ENCODE measurements around the gene DENND4A.

DNA sequence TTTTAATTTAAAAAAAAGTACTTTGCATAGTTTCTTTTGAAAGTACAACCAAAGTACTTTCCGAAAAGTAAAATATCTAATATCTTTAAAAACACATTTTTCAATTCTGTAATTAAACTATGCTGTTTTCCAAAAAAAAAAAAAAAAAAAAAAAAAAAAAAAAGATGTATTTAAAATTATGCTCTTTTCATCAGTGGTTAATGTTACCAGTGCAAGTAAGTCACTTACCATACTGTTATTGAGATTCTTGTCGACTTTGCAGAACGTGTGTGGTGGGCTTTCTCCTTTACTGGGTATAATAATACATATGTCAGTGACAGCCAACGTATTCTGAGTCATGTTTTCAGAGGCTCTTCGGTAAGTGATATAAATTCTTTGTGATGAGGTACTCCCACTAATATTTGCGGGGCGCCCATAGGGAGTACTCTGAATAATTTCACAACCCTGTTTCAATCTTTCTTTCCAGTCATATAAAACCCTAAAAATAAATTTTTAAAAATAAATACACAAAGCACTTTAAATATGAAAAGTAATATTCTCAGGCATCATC lies 39.9 kb downstream of the DENND4A start:
- no peak for TF ChIP-seq POLR2AphosphoS5 (IDR thresholded peaks at IDR 0.05; ENCODE audit: low read depth, low read length)
- TF ChIP-seq, protein P1, sequence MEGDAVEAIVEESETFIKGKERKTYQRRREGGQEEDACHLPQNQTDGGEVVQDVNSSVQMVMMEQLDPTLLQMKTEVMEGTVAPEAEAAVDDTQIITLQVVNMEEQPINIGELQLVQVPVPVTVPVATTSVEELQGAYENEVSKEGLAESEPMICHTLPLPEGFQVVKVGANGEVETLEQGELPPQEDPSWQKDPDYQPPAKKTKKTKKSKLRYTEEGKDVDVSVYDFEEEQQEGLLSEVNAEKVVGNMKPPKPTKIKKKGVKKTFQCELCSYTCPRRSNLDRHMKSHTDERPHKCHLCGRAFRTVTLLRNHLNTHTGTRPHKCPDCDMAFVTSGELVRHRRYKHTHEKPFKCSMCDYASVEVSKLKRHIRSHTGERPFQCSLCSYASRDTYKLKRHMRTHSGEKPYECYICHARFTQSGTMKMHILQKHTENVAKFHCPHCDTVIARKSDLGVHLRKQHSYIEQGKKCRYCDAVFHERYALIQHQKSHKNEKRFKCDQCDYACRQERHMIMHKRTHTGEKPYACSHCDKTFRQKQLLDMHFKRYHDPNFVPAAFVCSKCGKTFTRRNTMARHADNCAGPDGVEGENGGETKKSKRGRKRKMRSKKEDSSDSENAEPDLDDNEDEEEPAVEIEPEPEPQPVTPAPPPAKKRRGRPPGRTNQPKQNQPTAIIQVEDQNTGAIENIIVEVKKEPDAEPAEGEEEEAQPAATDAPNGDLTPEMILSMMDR (IDR thresholded peaks at IDR 0.05), result no peak

All from Panc1 (cell line).